HT-29 (cell line): Measurements from ENCODE around the gene YBX2. TPM values are rescaled to one million over a fixed set of nuclear protein-coding genes. Genes with fewer than 3 reads are reported as not detected.
"Not testable (repeated sequence)": the region's sequence is repeated elsewhere in the genome, so short reads cannot be mapped to it uniquely, and the experiment has no call there.

Experiments
- DNase-seq: peaks from one replicate; pipeline ENCODE4 v3.0.0-alpha.2; 2015; ENCODE audit warnings: low spot score
- total RNA-seq: library from RNA; depleted of rRNA; stranded (reverse); fragments of >200 nt; shearing (Covaris generic); gene quantifications from 2 replicates; pipeline ENCODE4 v1.2.3, GENCODE V29; 2014; rRNA removed

The YBX2 gene
- total RNA-seq: 16.3 and 19.4 TPM in 2 replicates

- peak; percentile 79 for DNase-seq
Measured at GRCh38 chr17:7294614-7295153, at the start of gene YBX2. TSS of gene YBX2 (minus strand) at chr17:7294639. CDS start at chr17:7294500, 139 bp downstream.

GRCh38 chr17:7343250-7343649, 48.8 kb upstream of the YBX2 start:
- DNase-seq: no peak

GRCh38 chr17:7341842-7342241, 47.4 kb upstream of the YBX2 start:
- DNase-seq: no peak

DNA sequence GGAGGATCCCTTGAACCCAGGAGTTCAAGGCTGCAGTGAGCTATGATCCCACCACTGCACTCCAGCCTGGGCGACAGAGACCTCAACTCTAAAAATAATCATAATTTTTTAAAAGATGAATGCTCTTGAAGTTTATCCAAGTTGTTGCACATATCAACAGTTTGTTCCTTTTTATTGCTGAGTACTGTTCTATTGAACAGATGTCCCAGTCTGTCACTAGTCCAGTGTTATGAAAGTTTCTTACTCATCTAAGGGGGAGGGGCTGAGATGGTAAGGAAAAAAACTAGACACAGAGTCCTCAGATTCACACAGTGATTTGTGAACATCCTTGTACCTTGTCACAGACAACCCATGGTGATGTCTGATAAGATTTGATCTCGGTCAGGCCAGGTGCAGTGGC, 45.7 kb upstream of the YBX2 start:
- no peak for DNase-seq

- not testable (repeated sequence) for DNase-seq
Measured at GRCh38 chr17:7337600-7337999, 43.2 kb upstream of the YBX2 start.

DNA sequence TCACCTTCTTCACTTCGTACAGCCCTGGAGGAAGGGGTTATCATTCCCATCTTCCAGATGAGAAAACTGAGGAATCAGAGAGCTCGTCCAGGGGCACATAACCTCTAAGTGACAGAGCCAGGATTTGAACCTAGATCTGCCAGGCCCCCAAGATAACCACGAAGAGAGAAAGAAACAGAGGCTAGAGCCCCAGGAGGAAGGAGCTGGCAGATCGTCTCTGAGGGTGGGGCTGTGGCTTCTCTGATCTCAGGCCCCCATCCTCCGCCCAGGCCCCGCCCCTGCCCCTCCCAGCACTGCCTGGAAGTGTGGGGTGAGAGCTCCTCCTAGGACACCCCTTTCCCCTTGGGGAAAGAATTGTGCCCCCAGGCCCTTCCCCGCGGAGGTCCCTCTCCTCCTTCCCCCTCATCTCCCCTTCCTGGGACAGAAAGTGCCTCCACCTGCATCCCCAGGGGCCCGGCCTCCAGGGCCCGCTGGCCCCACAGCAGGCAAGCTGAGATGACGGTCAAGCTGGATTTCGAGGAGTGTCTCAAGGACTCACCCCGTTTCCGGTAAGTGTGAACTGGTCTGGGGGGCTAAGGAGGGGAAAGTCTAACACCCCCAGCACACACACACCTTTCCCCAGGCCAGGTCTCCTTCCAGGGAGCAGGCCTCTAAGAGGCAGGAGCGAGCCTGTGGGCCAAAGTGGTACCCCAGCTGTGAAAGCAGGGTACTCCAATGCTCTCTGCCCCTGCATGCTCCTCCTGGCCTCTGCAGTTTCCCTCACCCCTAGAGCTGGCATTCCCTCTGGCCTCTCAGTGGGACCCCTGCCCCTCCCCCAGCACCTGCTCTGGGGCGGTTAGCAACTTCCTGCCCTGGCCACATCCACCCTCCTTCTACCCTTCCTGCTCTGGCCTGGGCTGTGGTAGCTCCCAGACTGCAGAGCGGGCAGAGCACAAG, 42.1 kb upstream of the YBX2 start, which contains the start of gene ACAP1:
Gene ACAP1 (plus strand): TSS at position 290 of the 936 bp plus-strand sequence. CDS start 206 bp downstream, at position 496.
- no peak for DNase-seq

GRCh38 chr17:7335765-7336164, 41.3 kb upstream of the YBX2 start:
- not testable (repeated sequence) for DNase-seq

DNA sequence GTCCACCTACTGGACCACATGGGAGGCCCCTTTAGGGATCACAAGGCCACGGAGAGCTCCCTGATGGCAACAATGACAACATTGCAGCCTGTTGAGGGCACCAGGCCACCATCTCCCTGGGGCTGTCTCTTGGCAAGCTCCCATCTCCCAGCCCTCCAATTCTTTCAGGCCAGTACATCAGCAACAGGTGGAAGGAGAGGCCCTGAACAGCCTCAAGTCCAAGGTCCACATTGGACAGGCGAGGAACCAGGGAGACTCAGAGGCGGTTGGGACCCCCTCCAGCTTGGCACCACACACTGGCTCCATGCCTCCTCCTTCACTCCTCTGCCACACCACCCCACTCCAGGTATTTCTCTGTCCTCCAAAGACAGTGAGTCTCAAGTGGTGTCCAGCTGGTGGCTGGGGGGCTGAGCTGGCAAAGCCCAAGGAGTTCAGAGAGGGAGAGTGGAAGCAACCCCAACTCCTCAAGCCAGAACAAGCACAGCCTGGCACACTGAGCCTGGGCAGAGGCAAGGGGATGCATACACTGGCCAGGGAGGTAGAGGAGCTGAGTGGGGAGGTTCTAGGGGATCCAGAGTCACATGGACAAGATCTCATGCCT, 40.6 kb upstream of the YBX2 start:
- no peak for DNase-seq

DNA sequence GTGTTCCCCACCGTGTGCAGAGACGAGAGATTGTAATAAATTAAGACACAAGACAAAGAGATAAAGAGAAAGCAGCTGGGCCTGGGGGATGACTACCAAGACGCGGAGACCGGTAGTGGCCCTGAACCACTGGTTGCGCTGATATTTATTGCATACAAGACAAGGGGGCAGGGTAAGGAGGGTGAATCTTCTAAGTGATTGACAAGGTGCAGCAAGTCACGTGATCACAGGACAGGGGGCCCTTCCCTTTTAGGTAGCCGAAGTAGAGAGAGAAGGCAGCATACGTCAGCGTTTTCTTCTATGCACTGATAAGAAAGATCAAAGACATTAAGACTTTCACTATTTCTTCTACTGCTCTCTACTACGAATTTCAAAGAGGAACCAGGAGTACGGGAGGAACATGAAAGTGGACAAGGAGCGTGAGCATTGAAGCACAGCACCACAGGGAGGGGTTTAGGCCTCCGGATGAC, 38.2 kb upstream of the YBX2 start:
- not testable (repeated sequence) for DNase-seq

GRCh38 chr17:7332111-7332510, 37.7 kb upstream of the YBX2 start:
- no peak for DNase-seq

- DNase-seq: no peak
Measured at GRCh38 chr17:7330638-7331015, 36.2 kb upstream of the YBX2 start.

- DNase-seq: no peak
Measured at GRCh38 chr17:7329997-7330637, 35.7 kb upstream of the YBX2 start.

- DNase-seq: peak; percentile 92
Measured at GRCh38 chr17:7329374-7329996, 35.0 kb upstream of the YBX2 start.

GRCh38 chr17:7328840-7329373, 34.5 kb upstream of the YBX2 start, which contains the start of gene NEURL4:
TSS of gene NEURL4 (minus strand) at chr17:7329335. CDS start at chr17:7329312, 23 bp downstream.
- DNase-seq: no peak

GRCh38 chr17:7328009-7328408, 33.6 kb upstream of the YBX2 start:
- no peak for DNase-seq

GRCh38 chr17:7327501-7327900, 33.1 kb upstream of the YBX2 start:
- DNase-seq: no peak

- no peak for DNase-seq
Measured at GRCh38 chr17:7327056-7327455, 32.6 kb upstream of the YBX2 start.

GRCh38 chr17:7326186-7326585, 31.7 kb upstream of the YBX2 start:
- DNase-seq: no peak

GRCh38 chr17:7325031-7325528, 30.6 kb upstream of the YBX2 start:
- DNase-seq: no peak

- DNase-seq: no peak
Measured at GRCh38 chr17:7324438-7324779, 30.0 kb upstream of the YBX2 start.
